Measurements from ENCODE around the gene P3H3.

DNA sequence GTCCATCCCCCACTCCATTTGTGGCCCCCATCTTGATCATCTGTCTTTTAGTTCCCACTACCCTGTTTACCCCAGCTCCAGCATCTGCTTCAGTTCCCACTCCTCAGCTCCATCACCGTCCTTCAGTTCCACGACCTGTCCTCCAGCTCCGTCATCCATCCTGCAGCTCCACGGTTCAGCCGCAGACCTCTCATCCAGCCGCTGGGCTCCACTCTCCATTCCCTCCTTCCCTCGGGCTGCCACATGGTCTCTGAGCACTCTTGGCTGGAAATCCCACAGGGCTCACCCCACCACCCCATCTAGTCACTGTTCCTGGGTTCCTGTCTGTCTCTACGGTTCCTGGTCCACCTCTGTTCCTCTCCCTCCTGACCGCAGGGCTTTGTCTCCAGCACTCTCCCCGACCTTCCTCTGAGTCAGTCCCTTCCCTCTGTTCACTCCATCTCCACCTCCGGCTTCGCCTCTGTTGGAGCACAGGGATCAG is 3.3 kb upstream of the P3H3 start:
- TF ChIP-seq, protein P1, sequence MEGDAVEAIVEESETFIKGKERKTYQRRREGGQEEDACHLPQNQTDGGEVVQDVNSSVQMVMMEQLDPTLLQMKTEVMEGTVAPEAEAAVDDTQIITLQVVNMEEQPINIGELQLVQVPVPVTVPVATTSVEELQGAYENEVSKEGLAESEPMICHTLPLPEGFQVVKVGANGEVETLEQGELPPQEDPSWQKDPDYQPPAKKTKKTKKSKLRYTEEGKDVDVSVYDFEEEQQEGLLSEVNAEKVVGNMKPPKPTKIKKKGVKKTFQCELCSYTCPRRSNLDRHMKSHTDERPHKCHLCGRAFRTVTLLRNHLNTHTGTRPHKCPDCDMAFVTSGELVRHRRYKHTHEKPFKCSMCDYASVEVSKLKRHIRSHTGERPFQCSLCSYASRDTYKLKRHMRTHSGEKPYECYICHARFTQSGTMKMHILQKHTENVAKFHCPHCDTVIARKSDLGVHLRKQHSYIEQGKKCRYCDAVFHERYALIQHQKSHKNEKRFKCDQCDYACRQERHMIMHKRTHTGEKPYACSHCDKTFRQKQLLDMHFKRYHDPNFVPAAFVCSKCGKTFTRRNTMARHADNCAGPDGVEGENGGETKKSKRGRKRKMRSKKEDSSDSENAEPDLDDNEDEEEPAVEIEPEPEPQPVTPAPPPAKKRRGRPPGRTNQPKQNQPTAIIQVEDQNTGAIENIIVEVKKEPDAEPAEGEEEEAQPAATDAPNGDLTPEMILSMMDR (IDR thresholded peaks at IDR 0.05; ENCODE audit: low read depth, low read length), result no peak
- no peak for TF ChIP-seq EZH2phosphoT487 (IDR thresholded peaks at IDR 0.05; ENCODE audit: low read depth)

All from OCI-LY3 (cell line).